ENCODE measurements around the gene IFFO2. TPM values are rescaled to one million over a fixed set of nuclear protein-coding genes. Genes with fewer than 3 reads are reported as not detected.

The IFFO2 gene
- total RNA-seq, 3 donors from 2014 or later: 5.8 to 35.3 (median 34.4) TPM

DNA sequence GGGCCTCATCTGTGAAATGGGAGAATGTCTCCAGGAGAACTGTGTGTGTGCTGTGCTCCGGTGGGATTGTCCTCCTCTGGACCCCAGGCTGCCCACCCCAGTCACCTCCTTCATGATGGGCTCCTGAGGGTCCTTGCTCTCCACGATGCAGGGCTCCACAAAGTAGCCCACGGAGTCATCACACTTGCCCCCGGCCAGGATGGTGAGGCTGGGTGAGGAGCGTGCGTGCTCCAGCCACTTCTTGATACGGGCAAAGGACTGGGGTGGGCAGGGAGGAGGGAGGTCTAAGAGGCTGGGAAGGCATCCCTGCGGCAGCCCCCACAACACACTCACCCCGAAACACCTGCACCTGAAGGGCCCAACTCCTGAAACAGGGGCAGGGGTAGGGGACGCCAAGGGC lies 80.3 kb downstream of the IFFO2 start:
- Histone ChIP-seq H3K9me3 (no peaks in the 10 kb centered on the region), H3K27me3 (no peaks in the 10 kb centered on the region), H3K27ac (no peak overlapping the region), H3K4me3 (no peak overlapping the region), H3K36me3 (no peaks in the 10 kb centered on the region), H3K4me1 (no peaks in the 10 kb centered on the region)
- intact Hi-C loops (cut with DNase I; ENCODE audit: low total_unique reads): no loop called here
- no peak for DNase-seq (ENCODE audit: low spot score in 2 of 2)
- TF ChIP-seq POLR2A (IDR thresholded peaks at IDR 0.05): no peak
- TF ChIP-seq POLR2AphosphoS5 (IDR thresholded peaks at IDR 0.05): no peak
- TF ChIP-seq, protein P1, sequence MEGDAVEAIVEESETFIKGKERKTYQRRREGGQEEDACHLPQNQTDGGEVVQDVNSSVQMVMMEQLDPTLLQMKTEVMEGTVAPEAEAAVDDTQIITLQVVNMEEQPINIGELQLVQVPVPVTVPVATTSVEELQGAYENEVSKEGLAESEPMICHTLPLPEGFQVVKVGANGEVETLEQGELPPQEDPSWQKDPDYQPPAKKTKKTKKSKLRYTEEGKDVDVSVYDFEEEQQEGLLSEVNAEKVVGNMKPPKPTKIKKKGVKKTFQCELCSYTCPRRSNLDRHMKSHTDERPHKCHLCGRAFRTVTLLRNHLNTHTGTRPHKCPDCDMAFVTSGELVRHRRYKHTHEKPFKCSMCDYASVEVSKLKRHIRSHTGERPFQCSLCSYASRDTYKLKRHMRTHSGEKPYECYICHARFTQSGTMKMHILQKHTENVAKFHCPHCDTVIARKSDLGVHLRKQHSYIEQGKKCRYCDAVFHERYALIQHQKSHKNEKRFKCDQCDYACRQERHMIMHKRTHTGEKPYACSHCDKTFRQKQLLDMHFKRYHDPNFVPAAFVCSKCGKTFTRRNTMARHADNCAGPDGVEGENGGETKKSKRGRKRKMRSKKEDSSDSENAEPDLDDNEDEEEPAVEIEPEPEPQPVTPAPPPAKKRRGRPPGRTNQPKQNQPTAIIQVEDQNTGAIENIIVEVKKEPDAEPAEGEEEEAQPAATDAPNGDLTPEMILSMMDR (IDR thresholded peaks at IDR 0.05): no peak

DNA sequence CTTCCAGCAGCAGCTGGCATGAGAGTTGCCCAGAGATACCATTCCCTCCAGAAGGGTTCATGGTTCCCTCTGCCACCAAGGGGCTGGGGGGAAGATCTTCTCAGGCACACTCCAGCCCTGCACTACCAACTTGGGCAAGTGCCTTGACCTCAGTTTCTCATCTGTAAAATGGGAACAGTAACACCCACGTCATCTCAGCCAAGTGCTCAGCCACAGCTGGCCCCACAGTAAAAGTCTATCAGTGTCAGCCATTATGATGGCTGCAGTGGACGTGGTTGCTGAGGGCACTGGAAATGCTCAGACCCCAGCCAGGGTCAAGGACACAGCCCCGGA lies 80.7 kb downstream of the IFFO2 start:
- Histone ChIP-seq H3K4me3 (no peak overlapping the region), H3K9me3 (no peaks in the 10 kb centered on the region), H3K36me3 (no peaks in the 10 kb centered on the region), H3K4me1 (no peaks in the 10 kb centered on the region), H3K27me3 (no peaks in the 10 kb centered on the region), H3K27ac (no peak overlapping the region)
- intact Hi-C loops (cut with DNase I; ENCODE audit: low total_unique reads): no loop called here
- DNase-seq (ENCODE audit: low spot score in 2 of 2): no peak
- TF ChIP-seq POLR2AphosphoS5 (IDR thresholded peaks at IDR 0.05): no peak
- no peak for TF ChIP-seq POLR2A (IDR thresholded peaks at IDR 0.05)
- TF ChIP-seq, protein P1 (IDR thresholded peaks at IDR 0.05): no peak

DNA sequence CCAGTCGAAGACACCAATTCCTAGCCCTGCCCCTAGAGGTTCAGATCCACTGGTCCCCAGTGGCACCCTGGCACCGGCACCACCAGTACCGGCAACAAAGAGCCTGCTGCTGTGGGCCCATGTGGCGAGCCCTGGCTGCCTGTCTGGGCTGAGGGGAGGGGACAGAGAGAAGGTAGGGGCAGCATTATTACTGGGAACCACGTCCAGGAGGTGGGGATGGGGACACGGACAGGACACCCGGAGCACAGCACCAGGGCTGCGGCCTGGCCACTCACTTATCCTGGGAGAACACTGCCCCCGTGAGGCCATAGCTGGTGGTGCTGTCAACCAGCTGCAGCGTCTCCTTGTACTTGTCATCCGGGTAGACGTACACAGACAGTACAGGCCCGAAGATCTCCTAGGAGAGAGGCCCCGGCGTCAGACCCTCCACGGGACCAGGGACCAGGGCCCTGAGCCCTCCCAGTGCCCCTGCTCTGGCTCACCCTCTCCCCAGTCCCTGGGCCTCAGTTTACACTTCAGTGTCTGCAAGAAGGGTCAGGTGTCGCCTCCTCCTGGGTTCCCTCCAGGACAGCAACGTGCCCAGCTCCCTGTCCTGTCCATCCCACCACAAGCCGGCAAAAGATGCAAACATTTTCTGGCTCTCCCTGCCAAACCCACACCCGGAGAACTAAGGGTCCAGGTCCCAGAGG lies 81.2 kb downstream of the IFFO2 start:
- Histone ChIP-seq H3K36me3 (no peaks in the 10 kb centered on the region), H3K27ac (no peak overlapping the region), H3K4me3 (no peak overlapping the region), H3K27me3 (no peaks in the 10 kb centered on the region), H3K4me1 (no peaks in the 10 kb centered on the region), H3K9me3 (no peaks in the 10 kb centered on the region)
- DNase-seq (ENCODE audit: low spot score in 2 of 2): peak; percentile 74 to 87
- intact Hi-C loops (cut with DNase I; ENCODE audit: low total_unique reads): no loop called here
- TF ChIP-seq POLR2A (IDR thresholded peaks at IDR 0.05): no peak
- TF ChIP-seq, protein P1 (IDR thresholded peaks at IDR 0.05): peak; percentile 44 to 78 (median 64)

DNA sequence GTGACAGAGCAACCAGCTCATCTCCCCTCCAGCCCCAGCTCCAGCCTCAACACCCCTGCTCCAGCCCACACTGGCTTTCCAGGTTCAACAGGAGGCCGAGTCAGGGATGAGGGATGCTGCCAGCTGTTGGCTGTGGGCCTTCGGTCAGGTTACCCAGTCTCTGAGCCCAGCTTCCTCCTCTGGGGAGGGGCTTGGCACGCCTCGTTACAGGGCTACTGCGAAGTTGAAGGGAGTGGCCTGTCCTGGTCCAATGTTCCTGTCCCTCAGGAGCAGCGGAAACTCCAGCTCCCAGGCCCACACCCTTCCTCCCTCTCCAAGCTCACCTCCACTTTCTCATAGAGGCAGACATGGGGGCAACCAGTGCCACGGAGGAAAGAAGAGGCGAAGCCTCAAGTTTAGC lies 81.9 kb downstream of the IFFO2 start:
- no peaks in the 10 kb centered on the region for H3K27me3 ChIP-seq
- intact Hi-C loops (cut with DNase I; ENCODE audit: low total_unique reads): no loop called here
- H3K27ac ChIP-seq: no peak overlapping the region
- peak in 1 of 2 donors; percentile 35 for DNase-seq (ENCODE audit: low spot score in 2 of 2)
- H3K4me1 ChIP-seq: no peaks in the 10 kb centered on the region
- H3K9me3 ChIP-seq: no peaks in the 10 kb centered on the region
- no peaks in the 10 kb centered on the region for H3K36me3 ChIP-seq
- H3K4me3 ChIP-seq: no peak overlapping the region
- TF ChIP-seq POLR2A (IDR thresholded peaks at IDR 0.05): no peak
- TF ChIP-seq, protein P1 (IDR thresholded peaks at IDR 0.05): no peak
- TF ChIP-seq POLR2AphosphoS5 (IDR thresholded peaks at IDR 0.05): no peak

DNA sequence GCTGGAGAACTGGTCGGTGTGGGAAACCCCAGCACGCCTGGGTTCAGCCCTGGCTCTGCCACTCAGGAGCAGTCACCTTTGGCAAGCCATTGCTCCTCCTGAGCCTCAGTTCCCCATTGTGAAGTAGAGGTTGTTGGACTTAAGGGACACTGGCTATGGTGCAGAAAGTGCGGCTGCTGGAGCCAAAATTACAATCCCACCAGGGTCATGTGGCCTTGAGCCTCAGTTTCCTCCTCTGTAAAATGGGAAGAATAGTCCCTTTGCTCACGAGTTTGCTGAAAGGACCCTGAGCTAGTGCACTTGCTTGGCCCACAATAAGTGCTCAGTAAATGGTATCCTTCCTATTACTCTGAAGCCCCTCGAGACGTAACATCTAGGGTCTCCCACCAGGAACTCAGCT lies 82.4 kb downstream of the IFFO2 start:
- Histone ChIP-seq H3K4me3 (no peak overlapping the region), H3K36me3 (no peaks in the 10 kb centered on the region), H3K4me1 (no peaks in the 10 kb centered on the region), H3K9me3 (no peaks in the 10 kb centered on the region), H3K27me3 (no peaks in the 10 kb centered on the region), H3K27ac (no peak overlapping the region)
- no peak for DNase-seq (ENCODE audit: low spot score in 2 of 2)
- no peak for TF ChIP-seq POLR2AphosphoS5 (IDR thresholded peaks at IDR 0.05)
- no peak for TF ChIP-seq POLR2A (IDR thresholded peaks at IDR 0.05)
- TF ChIP-seq, protein P1 (IDR thresholded peaks at IDR 0.05): no peak
- intact Hi-C loops (cut with DNase I; ENCODE audit: low total_unique reads): no loop called here
